AG04450 (cell line): ENCODE data around the gene SGTA. TPM values are rescaled to one million over a fixed set of nuclear protein-coding genes. Genes with fewer than 3 reads are reported as not detected.
A peak's percentile ranks its signal among the peaks of the same experiment; 100 is the strongest.

Experiments
- CTCF ChIA-PET: fragments of 300-600, 350-600 bp; formaldehyde crosslinking; extraction: SDS; loops from one replicate; lab custom pipeline; 2022; ENCODE audit warnings: antibody characterized with exemption, inconsistent platforms; lab: Charles Lee
- POLR2A ChIA-PET: fragments of 350-600 bp; formaldehyde crosslinking; extraction: SDS; loops from one replicate; lab custom pipeline; 2021; ENCODE audit warnings: antibody characterized with exemption, inconsistent platforms; lab: Yijun Ruan, JAX
- DNase-seq: peaks from one replicate; pipeline ENCODE4 v3.0.0-alpha.2; 2011; ENCODE audit warnings: low read depth, low spot score
- H3K27ac ChIP-seq: one replicate; pipeline ENCODE4 v1.5.1; 2012; ENCODE audit warnings: low read depth, low read length, control low read depth
- H3K27me3 ChIP-seq: one replicate; pipeline ENCODE4 v1.6.0; 2012; ENCODE audit warnings: low read length; ENCODE audit not compliant: control insufficient read depth, insufficient read depth
- H3K4me3 ChIP-seq: 2 replicates; pipeline ENCODE4 v1.5.1; 2011; ENCODE audit warnings: mild to moderate bottlenecking, low read depth, low read length, control low read depth
- H3K9me3 ChIP-seq: 2 replicates; pipeline ENCODE4 v1.5.1; 2012; ENCODE audit warnings: low read length; ENCODE audit not compliant: control insufficient read depth, insufficient read depth
- CTCF ChIP-seq: IDR thresholded peaks from 2 replicates; pipeline ENCODE4 v1.5.1; 2011; ENCODE audit warnings: low read depth, low read length, control low read depth, inconsistent platforms
- polyA plus RNA-seq: library from polyadenylated mRNA; depleted of rRNA; stranded (reverse); fragments of >200 nt; gene quantifications from 2 replicates; pipeline ENCODE4 v1.2.3, GENCODE V29; 2011

SGTA gene
- polyA plus RNA-seq, 1 experiment: 44.0 TPM

DNA sequence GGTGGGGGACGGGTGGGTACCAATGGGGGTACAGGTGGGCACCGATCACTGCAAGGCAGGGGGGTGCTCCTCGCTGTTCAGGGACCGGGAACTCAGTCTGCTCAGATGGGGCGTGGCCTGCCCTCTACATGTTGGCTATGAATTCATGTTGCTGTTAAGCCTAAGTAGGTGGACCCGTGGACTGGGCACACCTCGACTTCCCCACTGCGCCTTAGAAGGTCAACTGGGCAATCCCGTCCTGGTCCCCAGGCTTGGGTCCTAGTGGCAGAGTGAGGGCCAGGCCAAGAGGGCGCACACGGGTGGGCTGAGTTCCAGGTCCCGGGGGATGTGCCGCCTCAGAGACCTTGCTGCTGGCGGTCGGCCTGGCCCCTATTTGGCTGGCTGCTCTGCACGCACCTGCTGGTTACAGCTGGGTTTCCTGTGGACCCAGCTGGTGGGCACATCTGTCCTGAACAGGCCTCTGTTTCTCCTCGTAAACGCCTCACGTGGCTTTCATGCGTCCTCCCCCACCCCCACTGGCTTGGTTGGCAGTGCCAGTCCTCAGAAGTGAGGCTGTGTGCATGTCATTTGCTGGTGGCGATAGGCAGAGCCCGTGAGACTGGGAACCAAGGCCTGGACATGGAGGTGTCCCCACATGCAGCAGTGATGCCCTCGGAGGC lies 23.0 kb upstream of the SGTA start:
- H3K27ac ChIP-seq: peak overlapping the region; percentile 21
- TF ChIP-seq CTCF: no peak
- no peaks in the 10 kb centered on the region; the same call in 1 of the 2 replicates for H3K9me3 ChIP-seq
- H3K27me3 ChIP-seq: no peaks in the 10 kb centered on the region
- POLR2A ChIA-PET: no interaction called here
- H3K4me3 ChIP-seq: no peak overlapping the region
- CTCF ChIA-PET: no interaction called here
- DNase-seq: no peak

- DNase-seq: no peak
- Histone ChIP-seq H3K27ac (no peak overlapping the region), H3K9me3 (no peaks in the 10 kb centered on the region; the same call in 1 of the 2 replicates), H3K4me3 (no peak overlapping the region), H3K27me3 (no peaks in the 10 kb centered on the region)
- TF ChIP-seq CTCF: no peak
- CTCF ChIA-PET: no interaction called here
- POLR2A ChIA-PET: no interaction called here
Observed at GRCh38 chr19:2805261-2805900, 22.3 kb upstream of the SGTA start.

DNA sequence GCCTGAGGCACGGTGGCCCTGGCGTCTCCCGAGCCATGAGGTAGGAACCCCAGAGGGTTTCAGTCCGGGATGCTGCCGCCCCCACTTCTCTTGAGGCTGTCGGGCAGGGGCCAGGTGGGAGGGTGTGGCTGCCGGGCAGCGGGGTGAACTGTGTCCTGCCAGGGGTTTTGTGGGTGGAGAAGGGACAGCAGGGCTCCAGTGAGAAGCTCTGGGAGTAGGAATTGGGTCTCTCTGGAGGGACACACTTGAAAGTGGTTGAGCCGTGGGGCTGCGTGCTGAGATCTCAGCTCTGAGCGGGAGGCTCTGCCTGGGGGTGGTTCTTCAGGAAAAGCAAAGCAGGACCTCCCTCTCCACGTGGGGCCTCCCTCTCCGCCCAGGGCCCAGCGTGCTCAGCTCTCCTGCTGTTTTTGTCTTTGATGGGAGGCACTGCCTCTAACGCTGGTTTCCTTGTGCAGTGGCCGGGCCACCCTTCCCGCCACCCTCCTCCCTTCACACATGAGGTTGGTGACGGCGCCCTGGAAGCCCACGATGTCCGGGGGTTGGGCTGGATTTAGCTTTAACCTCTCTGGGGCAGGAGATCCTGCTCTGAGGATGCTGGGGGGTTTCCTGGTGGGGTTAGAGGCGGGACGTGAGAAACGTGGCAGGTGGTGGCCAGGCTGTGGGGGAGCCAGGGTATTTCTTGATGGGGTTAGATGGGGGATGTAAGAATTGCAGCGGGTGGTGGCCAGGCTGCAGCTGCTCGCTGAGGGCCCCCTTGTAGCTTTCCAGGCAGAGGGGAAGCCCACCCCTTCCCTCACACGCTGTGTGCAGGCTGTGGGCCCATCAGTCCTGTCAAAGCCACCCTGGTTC lies 21.3 kb upstream of the SGTA start:
- no peaks in the 10 kb centered on the region; the same call in 1 of the 2 replicates for H3K9me3 ChIP-seq
- no peak for DNase-seq
- ChIA-PET POLR2A (no interaction called here), CTCF (no interaction called here)
- TF ChIP-seq CTCF: no peak
- H3K4me3 ChIP-seq: no peak overlapping the region
- no peaks in the 10 kb centered on the region for H3K27me3 ChIP-seq
- H3K27ac ChIP-seq: no peak overlapping the region

GRCh38 chr19:2803486-2804155 lies 20.5 kb upstream of the SGTA start:
- Histone ChIP-seq H3K27me3 (no peaks in the 10 kb centered on the region), H3K4me3 (no peak overlapping the region), H3K27ac (no peak overlapping the region), H3K9me3 (no peaks in the 10 kb centered on the region; the same call in 1 of the 2 replicates)
- ChIA-PET POLR2A (no interaction called here), CTCF (no interaction called here)
- no peak for TF ChIP-seq CTCF
- no peak for DNase-seq
